ENCODE results near the gene CSH1. TPM values are rescaled to one million over a fixed set of nuclear protein-coding genes. Genes with fewer than 3 reads are reported as not detected.
A peak's percentile ranks its signal among the peaks of the same experiment; 100 is the strongest.

Gene CSH1
- total RNA-seq, 2 experiments from 2014 or later = not detected

- H3K4me3 ChIP-seq (ENCODE audit: low read length) = peak within 1 kb of the TSS; percentile 69
- Mint-ChIP-seq H3K4me3 (peak within 1 kb of the TSS; percentile 92), H3K27me3 (no peaks in the 10 kb centered on the region), H3K27ac (peak within 1 kb of the TSS; percentile 92), H3K36me3 (ENCODE audit: low read depth) (peaks cover 10% of the 10 kb centered on the region), H3K9me3 (no peaks in the 10 kb centered on the region), H3K4me1 (ENCODE audit: low read depth) (peaks cover 26% of the 10 kb centered on the region)
- ChIA-PET POLR2A (interaction anchor here (0.8 to 2.9 kb wide), 12 partner anchors 13 to 218 kb away, joined by 3 to 20 read pairs (median 5); partner anchors contain the start of genes ERN1 and ICAM2), CTCF (interaction anchor here (1.3 to 2.0 kb wide), 4 partner anchors 13 to 97 kb away, joined by 4 to 6 read pairs (median 5); no protein-coding TSS in a partner anchor)
- intact Hi-C loops (cut with DNase I, micrococcal nuclease) = loop anchor here in 1 of 2 experiments (5.0 kb wide), 1 partner anchor 55 kb away; no protein-coding TSS in a partner anchor
- H3K9me3 ChIP-seq (ENCODE audit: control insufficient read depth in 1 of 2, insufficient read depth in 1 of 2, low read length in 2 of 2) = no peaks in the 10 kb centered on the region
- H3K4me1 ChIP-seq (ENCODE audit: insufficient read depth, low read length) = peaks cover 33% of the 10 kb centered on the region
- peak within 1 kb of the TSS; percentile 60 to 63 for H3K27ac ChIP-seq (ENCODE audit: low read depth in 1 of 2, low read length in 2 of 2)
- TF ChIP-seq CTCF (IDR thresholded peaks at IDR 0.05) = no peak
- DNase-seq (peak in 13 of 14 experiments; percentile 19 to 55 (median 31)), ATAC-seq (ENCODE audit: poor library complexity) (peak; percentile 78)
- H3K27me3 ChIP-seq (ENCODE audit: control insufficient read depth in 1 of 2, insufficient read depth in 2 of 2, low read length in 2 of 2) = no peaks in the 10 kb centered on the region
- H3K36me3 ChIP-seq (ENCODE audit: insufficient read depth, low read length) = peaks cover 25% of the 10 kb centered on the region
Measured at GRCh38 chr17:63931981-63932561, 35.7 kb upstream of the CSH1 start, which contains the start of gene CD79B. Gene CD79B (minus strand): TSS chr17:63932331. CDS start chr17:63932261, 70 bp downstream.

- H3K27me3 Mint-ChIP-seq = no peaks in the 10 kb centered on the region
- intact Hi-C loops (cut with DNase I, micrococcal nuclease) = loop anchor here in 1 of 2 experiments (5.0 kb wide), 1 partner anchor 56 kb away; no protein-coding TSS in a partner anchor
Measured at GRCh38 chr17:63930951-63931575, 34.7 kb upstream of the CSH1 start.

More at GRCh38 chr17:63930951-63931575, 34.7 kb upstream of the CSH1 start:
- H3K27me3 ChIP-seq (ENCODE audit: control insufficient read depth in 1 of 2, insufficient read depth in 2 of 2, low read length in 2 of 2) = no peaks in the 10 kb centered on the region
- TF ChIP-seq CTCF (IDR thresholded peaks at IDR 0.05) = no peak
- Mint-ChIP-seq H3K9me3 (no peaks in the 10 kb centered on the region), H3K36me3 (ENCODE audit: low read depth) (peaks cover 10% of the 10 kb centered on the region), H3K4me1 (ENCODE audit: low read depth) (peaks cover 26% of the 10 kb centered on the region), H3K4me3 (peak overlapping the region; percentile 92), H3K27ac (peak overlapping the region; percentile 92)
- ATAC-seq (ENCODE audit: poor library complexity) = peak; percentile 78
- ChIA-PET POLR2A (interaction anchor here (0.6 to 2.4 kb wide), 8 partner anchors 15 to 215 kb away, joined by 3 to 20 read pairs (median 7); partner anchors contain the start of genes ERN1 and ICAM2), CTCF (interaction anchor here (1.2 to 1.4 kb wide), 4 partner anchors 12 to 95 kb away, joined by 3 to 6 read pairs (median 4); no protein-coding TSS in a partner anchor)
- H3K4me1 ChIP-seq (ENCODE audit: insufficient read depth, low read length) = peaks cover 33% of the 10 kb centered on the region
- peak overlapping the region; percentile 69 for H3K4me3 ChIP-seq (ENCODE audit: low read length)
- DNase-seq = peak; percentile 24 to 85 (median 60)
- H3K9me3 ChIP-seq (ENCODE audit: control insufficient read depth in 1 of 2, insufficient read depth in 1 of 2, low read length in 2 of 2) = no peaks in the 10 kb centered on the region
- peak overlapping the region; percentile 60 to 63 for H3K27ac ChIP-seq (ENCODE audit: low read depth in 1 of 2, low read length in 2 of 2)
- peaks cover 25% of the 10 kb centered on the region for H3K36me3 ChIP-seq (ENCODE audit: insufficient read depth, low read length)

Data from CD4-positive, alpha-beta T cell (primary cell).